IMR-90 (cell line): Measurements from ENCODE around the gene ULBP2. TPM values are rescaled to one million over a fixed set of nuclear protein-coding genes. Genes with fewer than 3 reads are reported as not detected.

Experiments
- ATAC-seq: fragments of 200-7000 bp; cut with Tn5 transposase; 2 replicates; pipeline ENCODE4 v1.9.1; 2020; ENCODE audit warnings: low read depth, mild to moderate bottlenecking, moderate library complexity
- BruUV-seq: library from RNA; stranded (reverse); fragments of 400-500 nt; replicated peaks from 2 replicates; lab custom pipeline; 2021; lab: Mats Ljungman, UMichigan
- CTCF ChIA-PET: fragments of 300-600 bp; formaldehyde crosslinking; extraction: SDS; loops from one replicate; lab custom pipeline; 2021; ENCODE audit warnings: antibody characterized with exemption; lab: Yijun Ruan, JAX
- POLR2A ChIA-PET: fragments of 300-600 bp; sonication (Branson Sonifier 250); formaldehyde crosslinking; loops from one replicate; lab custom pipeline; 2022; ENCODE audit warnings: antibody characterized with exemption; ENCODE audit not compliant: unreplicated experiment; lab: Charles Lee
- DNase-seq: peaks from one replicate; pipeline ENCODE4 v3.0.0; 2013
- H2AFZ ChIP-seq: replicated peaks from 2 replicates; pipeline ENCODE3; 2013; ENCODE audit warnings: low read length, mild to moderate bottlenecking; ENCODE audit not compliant: poor library complexity
- H2AK5ac ChIP-seq: 2 replicates; pipeline ENCODE4 v1.6.1; 2013; ENCODE audit warnings: low read depth, low read length, inconsistent platforms
- H2AK9ac ChIP-seq: replicated peaks from 2 replicates; pipeline ENCODE3; 2013; ENCODE audit warnings: mild to moderate bottlenecking, low read depth, low read length, moderate library complexity; ENCODE audit not compliant: poor library complexity
- H2BK120ac ChIP-seq: 2 replicates; pipeline ENCODE4 v1.6.1; 2013; ENCODE audit warnings: low read depth, low read length, inconsistent platforms
- H2BK15ac ChIP-seq: 3 replicates; pipeline ENCODE4 v1.6.1; 2013; ENCODE audit warnings: low read depth, low read length, inconsistent platforms
- H2BK20ac ChIP-seq: 2 replicates; pipeline ENCODE4 v1.6.1; 2013; ENCODE audit warnings: low read depth, mild to moderate bottlenecking, inconsistent platforms, low read length, moderate library complexity
- H2BK5ac ChIP-seq: 2 replicates; pipeline ENCODE4 v1.6.1; 2013; ENCODE audit warnings: mild to moderate bottlenecking, low read depth, low read length, inconsistent platforms; ENCODE audit not compliant: poor library complexity, severe bottlenecking
- H3K14ac ChIP-seq: replicated peaks from 2 replicates; pipeline ENCODE4 v1.6.1; 2013; ENCODE audit warnings: low read depth, low read length, inconsistent platforms
- H3K18ac ChIP-seq: 2 replicates; pipeline ENCODE4 v1.6.1; 2013; ENCODE audit warnings: low read depth, low read length, control low read depth
- H3K23ac ChIP-seq: 2 replicates; pipeline ENCODE4 v1.6.1; 2013; ENCODE audit warnings: low read depth, low read length, inconsistent platforms
- H3K27ac ChIP-seq: 2 replicates; pipeline ENCODE4 v1.5.1; 2013; ENCODE audit warnings: mild to moderate bottlenecking, control low read depth, low read length; ENCODE audit not compliant: insufficient read depth
- H3K27me3 ChIP-seq: 2 replicates; pipeline ENCODE4 v1.6.1; 2013; ENCODE audit warnings: low read length; ENCODE audit not compliant: control insufficient read depth, insufficient read depth
- H3K36me3 ChIP-seq: 2 replicates; pipeline ENCODE4 v1.6.1; 2013; ENCODE audit warnings: low read length, mixed read lengths; ENCODE audit not compliant: control insufficient read depth, insufficient read depth
- H3K4ac ChIP-seq: 2 replicates; pipeline ENCODE4 v1.6.1; 2013; ENCODE audit warnings: low read depth, low read length, inconsistent platforms
- H3K4me1 ChIP-seq: 2 replicates; pipeline ENCODE4 v1.6.1; 2013; ENCODE audit warnings: low read length, mixed read lengths; ENCODE audit not compliant: control insufficient read depth, insufficient read depth
- H3K4me2 ChIP-seq: 2 replicates; pipeline ENCODE4 v1.6.1; 2013; ENCODE audit warnings: low read depth, mild to moderate bottlenecking, control low read depth, low read length, moderate library complexity
- H3K4me3 ChIP-seq: 2 replicates; pipeline ENCODE4 v1.5.1; 2013; ENCODE audit warnings: low read depth, mild to moderate bottlenecking, control low read depth, low read length, moderate library complexity; ENCODE audit not compliant: insufficient read depth
- H3K56ac ChIP-seq: 2 replicates; pipeline ENCODE4 v1.6.1; 2013; ENCODE audit warnings: low read length, inconsistent platforms; ENCODE audit not compliant: insufficient read depth; ENCODE audit errors: extremely low read depth
- H3K79me1 ChIP-seq, 2 experiments: 2 replicates each; pipeline ENCODE4 v1.6.1; 2013; ENCODE audit warnings: low read length in 2 of 2, inconsistent platforms in 1 of 2, low read depth in 1 of 2
- H3K9ac ChIP-seq: 2 replicates; pipeline ENCODE4 v1.6.1; 2013; ENCODE audit warnings: low read depth, low read length, control low read depth
- H3K9me1 ChIP-seq: 2 replicates; pipeline ENCODE4 v1.6.1; 2013; ENCODE audit warnings: low read length, inconsistent platforms; ENCODE audit not compliant: insufficient read depth
- H3K9me3 ChIP-seq: 2 replicates; pipeline ENCODE4 v1.6.1; 2013; ENCODE audit warnings: low read length; ENCODE audit not compliant: control insufficient read depth, insufficient read depth
- H4K20me1 ChIP-seq: 2 replicates; pipeline ENCODE4 v1.6.1; 2013; ENCODE audit warnings: low read length, inconsistent platforms; ENCODE audit not compliant: insufficient read depth
- H4K5ac ChIP-seq: 2 replicates; pipeline ENCODE4 v1.6.1; 2013; ENCODE audit warnings: mild to moderate bottlenecking, low read depth, low read length, control low read depth
- H4K8ac ChIP-seq, 2 experiments: 2 replicates each; pipeline ENCODE4 v1.6.1; 2013; ENCODE audit warnings: low read depth in 2 of 2, low read length in 2 of 2, control low read depth in 1 of 2, inconsistent platforms in 1 of 2
- H4K91ac ChIP-seq: 2 replicates; pipeline ENCODE4 v1.6.1; 2013; ENCODE audit warnings: low read depth, low read length, inconsistent platforms; ENCODE audit not compliant: insufficient read depth
- BHLHE40 ChIP-seq: fragments of 150-350 bp; IDR thresholded peaks from 2 replicates; pipeline ENCODE4 v1.6.1; 2016; ENCODE audit warnings: mild to moderate bottlenecking, low read depth, low read length
- CEBPB ChIP-seq: IDR thresholded peaks from 2 replicates; pipeline ENCODE4 v1.6.1; 2012; ENCODE audit warnings: low read depth, low read length, improper control_type of control experiment
- CHD1 ChIP-seq: IDR thresholded peaks from 2 replicates; pipeline ENCODE4 v1.6.1; 2012; ENCODE audit warnings: low read depth, low read length, improper control_type of control experiment
- FOS ChIP-seq: fragments of 150-350 bp; IDR thresholded peaks from 2 replicates; pipeline ENCODE4 v1.6.1; 2016; ENCODE audit warnings: low read depth, low read length
- MAZ ChIP-seq: IDR thresholded peaks from 2 replicates; pipeline ENCODE4 v1.6.1; 2012; ENCODE audit warnings: low read depth, mild to moderate bottlenecking, low read length, improper control_type of control experiment, moderate library complexity, borderline replicate concordance
- MXI1 ChIP-seq: IDR thresholded peaks from 2 replicates; pipeline ENCODE4 v1.6.1; 2012; ENCODE audit warnings: low read depth, mild to moderate bottlenecking, low read length, moderate library complexity, borderline replicate concordance
- NFE2L2 ChIP-seq: fragments of 150-350 bp; IDR thresholded peaks from 2 replicates; pipeline ENCODE4 v1.6.1; 2016; ENCODE audit warnings: low read depth, mild to moderate bottlenecking, low read length
- POLR2A ChIP-seq: IDR thresholded peaks from 2 replicates; pipeline ENCODE4 v1.6.1; 2012; ENCODE audit warnings: mild to moderate bottlenecking, low read depth, low read length
- RAD21 ChIP-seq: IDR thresholded peaks from 2 replicates; pipeline ENCODE4 v1.6.1; 2012; ENCODE audit warnings: low read length, improper control_type of control experiment
- RFX5 ChIP-seq: IDR thresholded peaks from 2 replicates; pipeline ENCODE4 v1.8.0; 2012; ENCODE audit warnings: low read depth, mild to moderate bottlenecking, low read length, moderate library complexity
- SMC3 ChIP-seq: fragments of 150-350 bp; IDR thresholded peaks from 2 replicates; pipeline ENCODE4 v1.6.1; 2016; ENCODE audit warnings: low read depth, mild to moderate bottlenecking, antibody characterized with exemption, low read length, moderate library complexity
- WGBS, 2 experiments: methylation state at CpG; one replicate each; pipeline versions ENCODE4 v1.1.5 to v1.1.7; 2013; ENCODE audit warnings: missing lambda C conversion rate in 2 of 2; ENCODE audit not compliant: insufficient read length in 1 of 2; ENCODE audit errors: extremely low coverage in 2 of 2; 5-methylcytosine and 5-hydroxymethylcytosine counted together
- dilution Hi-C: fragments of 300-500 bp; cut with HindIII; formaldehyde crosslinking; loops from one replicate; pipeline ENCODE4 v1.14.3; 2018; ENCODE audit warnings: low sequenced_read_pairs; ENCODE audit not compliant: unreplicated experiment
- in situ Hi-C: fragments of 300-500 bp; cut with MboI; formaldehyde crosslinking; loops from 3 replicates; pipeline ENCODE4 v1.14.3; 2019; ENCODE audit warnings: low sequenced_read_pairs, inconsistent platforms, mixed read lengths
- intact Hi-C: fragments of 100-400 bp; cut with micrococcal nuclease; formaldehyde crosslinking; loops from 2 replicates; pipeline ENCODE4 v1.10.0; 2022
- polyA plus RNA-seq, 3 experiments: library from polyadenylated mRNA; depleted of rRNA; stranded (reverse); fragments of >200 nt; gene quantifications; 2 replicates each; pipeline ENCODE4 v1.2.3, GENCODE V29; 2012; ENCODE audit warnings: low replicate concordance in 1 of 3
- total RNA-seq: library from RNA; depleted of rRNA; stranded (reverse); fragments of >200 nt; gene quantifications from 2 replicates; pipeline ENCODE4 v1.2.3, GENCODE V29; 2012
- TF ChIP-seq, protein P1 (sequence below): fragments of 150-350 bp; IDR thresholded peaks from 2 replicates; pipeline ENCODE4 v1.6.1; 2017; ENCODE audit warnings: mild to moderate bottlenecking, antibody characterized with exemption, low read length, low read depth
- TF ChIP-seq, protein P2 (sequence below): conservative IDR thresholded peaks from 2 replicates; pipeline ENCODE4 v1.5.1; 2012; ENCODE audit warnings: mild to moderate bottlenecking, low read depth, low read length, improper control_type of control experiment

ULBP2 gene
- total and polyA plus RNA-seq, 2 of the 4 experiments (the other 2 are of a cell fraction): 7.9 to 16.2 TPM

DNA sequence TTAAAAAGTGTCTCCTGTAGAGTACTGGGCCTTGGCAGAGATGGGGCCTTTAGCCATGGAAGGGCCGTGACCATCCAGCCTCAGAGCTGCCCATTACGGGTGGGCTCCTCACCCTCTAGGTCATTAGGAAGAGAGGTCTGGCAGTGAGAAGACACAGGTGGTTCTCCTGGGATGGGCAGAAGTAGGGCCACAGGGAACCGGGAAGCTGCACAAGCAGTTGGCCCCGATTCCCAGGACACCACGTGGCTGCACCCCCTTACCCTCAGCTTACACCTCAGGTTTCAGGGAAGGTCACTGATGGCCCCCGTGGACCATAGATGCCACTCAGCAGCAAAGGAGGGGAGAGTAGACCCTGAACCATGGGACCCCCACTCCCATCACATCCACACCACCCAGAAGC lies 20.5 kb upstream of the ULBP2 start:
- no peak overlapping the region for H4K5ac ChIP-seq
- no peak overlapping the region for H3K9ac ChIP-seq
- no peaks in the 10 kb centered on the region for H4K20me1 ChIP-seq
- no peak overlapping the region for H4K91ac ChIP-seq
- H2AFZ ChIP-seq: no peak overlapping the region
- dilution Hi-C loops (no loop called here), intact Hi-C loops (no loop called here), in situ Hi-C loops (loop anchor here (5.0 to 10.0 kb wide), 4 partner anchors 54 to 377 kb away; partner anchors contain the start of gene PPIL4)
- no peak overlapping the region for H2BK120ac ChIP-seq
- WGBS, 2 experiments: 100% methylated on average over 2 of the region's 6 CpGs; no CpG with 5 or more reads in 1 of the 2 experiments
- no peak overlapping the region for H3K56ac ChIP-seq
- no peak overlapping the region for H3K23ac ChIP-seq
- H3K9me3 ChIP-seq: no peaks in the 10 kb centered on the region
- no peak overlapping the region for H3K4me2 ChIP-seq
- no peak overlapping the region for H3K18ac ChIP-seq
- ChIA-PET CTCF (no interaction called here), POLR2A (no interaction called here)
- no TSS peak for BruUV-seq
- no peak overlapping the region for H3K27ac ChIP-seq
- no peak overlapping the region for H3K4me3 ChIP-seq
- H3K36me3 ChIP-seq: no peaks in the 10 kb centered on the region
- TF ChIP-seq NFE2L2 (no peak), FOS (no peak), CEBPB (no peak), RFX5 (no peak), BHLHE40 (no peak), MXI1 (no peak), SMC3 (no peak), POLR2A (no peak), MAZ (no peak), CHD1 (no peak), RAD21 (no peak)
- TF ChIP-seq, protein P1, sequence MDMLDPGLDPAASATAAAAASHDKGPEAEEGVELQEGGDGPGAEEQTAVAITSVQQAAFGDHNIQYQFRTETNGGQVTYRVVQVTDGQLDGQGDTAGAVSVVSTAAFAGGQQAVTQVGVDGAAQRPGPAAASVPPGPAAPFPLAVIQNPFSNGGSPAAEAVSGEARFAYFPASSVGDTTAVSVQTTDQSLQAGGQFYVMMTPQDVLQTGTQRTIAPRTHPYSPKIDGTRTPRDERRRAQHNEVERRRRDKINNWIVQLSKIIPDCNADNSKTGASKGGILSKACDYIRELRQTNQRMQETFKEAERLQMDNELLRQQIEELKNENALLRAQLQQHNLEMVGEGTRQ: no peak
- TF ChIP-seq, protein P2, sequence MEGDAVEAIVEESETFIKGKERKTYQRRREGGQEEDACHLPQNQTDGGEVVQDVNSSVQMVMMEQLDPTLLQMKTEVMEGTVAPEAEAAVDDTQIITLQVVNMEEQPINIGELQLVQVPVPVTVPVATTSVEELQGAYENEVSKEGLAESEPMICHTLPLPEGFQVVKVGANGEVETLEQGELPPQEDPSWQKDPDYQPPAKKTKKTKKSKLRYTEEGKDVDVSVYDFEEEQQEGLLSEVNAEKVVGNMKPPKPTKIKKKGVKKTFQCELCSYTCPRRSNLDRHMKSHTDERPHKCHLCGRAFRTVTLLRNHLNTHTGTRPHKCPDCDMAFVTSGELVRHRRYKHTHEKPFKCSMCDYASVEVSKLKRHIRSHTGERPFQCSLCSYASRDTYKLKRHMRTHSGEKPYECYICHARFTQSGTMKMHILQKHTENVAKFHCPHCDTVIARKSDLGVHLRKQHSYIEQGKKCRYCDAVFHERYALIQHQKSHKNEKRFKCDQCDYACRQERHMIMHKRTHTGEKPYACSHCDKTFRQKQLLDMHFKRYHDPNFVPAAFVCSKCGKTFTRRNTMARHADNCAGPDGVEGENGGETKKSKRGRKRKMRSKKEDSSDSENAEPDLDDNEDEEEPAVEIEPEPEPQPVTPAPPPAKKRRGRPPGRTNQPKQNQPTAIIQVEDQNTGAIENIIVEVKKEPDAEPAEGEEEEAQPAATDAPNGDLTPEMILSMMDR: no peak
- no peak overlapping the region for H2BK15ac ChIP-seq
- H4K8ac ChIP-seq: no peak overlapping the region
- H3K27me3 ChIP-seq: no peaks in the 10 kb centered on the region; the same call in 1 of the 2 replicates
- no peak for DNase-seq
- H2AK5ac ChIP-seq: no peak overlapping the region
- no peak overlapping the region for H2BK5ac ChIP-seq
- H2BK20ac ChIP-seq: no peak overlapping the region
- no peak overlapping the region for H3K4ac ChIP-seq
- H3K79me1 ChIP-seq: no peaks in the 10 kb centered on the region; a peak in 1 of 4 replicates
- H3K4me1 ChIP-seq: peaks cover 2% of the 10 kb centered on the region; the same call in 1 of the 2 replicates
- no peak overlapping the region for H3K14ac ChIP-seq
- no peak overlapping the region for H2AK9ac ChIP-seq
- no peaks in the 10 kb centered on the region for H3K9me1 ChIP-seq
- ATAC-seq: no peak
